ENCODE results near the gene CTDP1.

- TF ChIP-seq, protein P1, sequence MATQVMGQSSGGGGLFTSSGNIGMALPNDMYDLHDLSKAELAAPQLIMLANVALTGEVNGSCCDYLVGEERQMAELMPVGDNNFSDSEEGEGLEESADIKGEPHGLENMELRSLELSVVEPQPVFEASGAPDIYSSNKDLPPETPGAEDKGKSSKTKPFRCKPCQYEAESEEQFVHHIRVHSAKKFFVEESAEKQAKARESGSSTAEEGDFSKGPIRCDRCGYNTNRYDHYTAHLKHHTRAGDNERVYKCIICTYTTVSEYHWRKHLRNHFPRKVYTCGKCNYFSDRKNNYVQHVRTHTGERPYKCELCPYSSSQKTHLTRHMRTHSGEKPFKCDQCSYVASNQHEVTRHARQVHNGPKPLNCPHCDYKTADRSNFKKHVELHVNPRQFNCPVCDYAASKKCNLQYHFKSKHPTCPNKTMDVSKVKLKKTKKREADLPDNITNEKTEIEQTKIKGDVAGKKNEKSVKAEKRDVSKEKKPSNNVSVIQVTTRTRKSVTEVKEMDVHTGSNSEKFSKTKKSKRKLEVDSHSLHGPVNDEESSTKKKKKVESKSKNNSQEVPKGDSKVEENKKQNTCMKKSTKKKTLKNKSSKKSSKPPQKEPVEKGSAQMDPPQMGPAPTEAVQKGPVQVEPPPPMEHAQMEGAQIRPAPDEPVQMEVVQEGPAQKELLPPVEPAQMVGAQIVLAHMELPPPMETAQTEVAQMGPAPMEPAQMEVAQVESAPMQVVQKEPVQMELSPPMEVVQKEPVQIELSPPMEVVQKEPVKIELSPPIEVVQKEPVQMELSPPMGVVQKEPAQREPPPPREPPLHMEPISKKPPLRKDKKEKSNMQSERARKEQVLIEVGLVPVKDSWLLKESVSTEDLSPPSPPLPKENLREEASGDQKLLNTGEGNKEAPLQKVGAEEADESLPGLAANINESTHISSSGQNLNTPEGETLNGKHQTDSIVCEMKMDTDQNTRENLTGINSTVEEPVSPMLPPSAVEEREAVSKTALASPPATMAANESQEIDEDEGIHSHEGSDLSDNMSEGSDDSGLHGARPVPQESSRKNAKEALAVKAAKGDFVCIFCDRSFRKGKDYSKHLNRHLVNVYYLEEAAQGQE (IDR thresholded peaks at IDR 0.05; ENCODE audit: low read depth): no peak
- TF ChIP-seq POLR2A (IDR thresholded peaks at IDR 0.05; ENCODE audit: borderline replicate concordance, extremely low read depth, insufficient read depth, insufficient read length): no peak
- no peak for TF ChIP-seq POLR2AphosphoS5 (IDR thresholded peaks at IDR 0.05; ENCODE audit: low read depth, low read length)
- TF ChIP-seq, protein P2, sequence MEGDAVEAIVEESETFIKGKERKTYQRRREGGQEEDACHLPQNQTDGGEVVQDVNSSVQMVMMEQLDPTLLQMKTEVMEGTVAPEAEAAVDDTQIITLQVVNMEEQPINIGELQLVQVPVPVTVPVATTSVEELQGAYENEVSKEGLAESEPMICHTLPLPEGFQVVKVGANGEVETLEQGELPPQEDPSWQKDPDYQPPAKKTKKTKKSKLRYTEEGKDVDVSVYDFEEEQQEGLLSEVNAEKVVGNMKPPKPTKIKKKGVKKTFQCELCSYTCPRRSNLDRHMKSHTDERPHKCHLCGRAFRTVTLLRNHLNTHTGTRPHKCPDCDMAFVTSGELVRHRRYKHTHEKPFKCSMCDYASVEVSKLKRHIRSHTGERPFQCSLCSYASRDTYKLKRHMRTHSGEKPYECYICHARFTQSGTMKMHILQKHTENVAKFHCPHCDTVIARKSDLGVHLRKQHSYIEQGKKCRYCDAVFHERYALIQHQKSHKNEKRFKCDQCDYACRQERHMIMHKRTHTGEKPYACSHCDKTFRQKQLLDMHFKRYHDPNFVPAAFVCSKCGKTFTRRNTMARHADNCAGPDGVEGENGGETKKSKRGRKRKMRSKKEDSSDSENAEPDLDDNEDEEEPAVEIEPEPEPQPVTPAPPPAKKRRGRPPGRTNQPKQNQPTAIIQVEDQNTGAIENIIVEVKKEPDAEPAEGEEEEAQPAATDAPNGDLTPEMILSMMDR (IDR thresholded peaks at IDR 0.05 in 2 of 3, conservative IDR thresholded peaks at IDR 0.05 in 1 of 3; ENCODE audit: borderline replicate concordance in 1 of 3, insufficient read depth in 1 of 3, low read depth in 2 of 3, low read length in 2 of 3): no peak
- TF ChIP-seq ZFX (IDR thresholded peaks at IDR 0.05): no peak
- TF ChIP-seq RAD21 (IDR thresholded peaks at IDR 0.05; ENCODE audit: low read depth): no peak
Observed at GRCh38 chr18:79682894-79683625, 3.5 kb downstream of the CTDP1 start.
